HEK293 (cell line): ENCODE measurements around the gene PPM1L.

Experiments
- CTCF ChIA-PET: fragments of 350-600 bp; formaldehyde crosslinking; extraction: SDS; loops from one replicate; lab custom pipeline; 2021; ENCODE audit warnings: antibody characterized with exemption; lab: Yijun Ruan, JAX
- POLR2A ChIA-PET: fragments of 300-600 bp; formaldehyde crosslinking; extraction: SDS; loops from one replicate; lab custom pipeline; 2020; ENCODE audit warnings: antibody characterized with exemption, inconsistent platforms; lab: Yijun Ruan, JAX
- H3K27ac ChIP-seq: fragments of 200-500 bp; sonication (Bioruptor generic); 2 replicates; pipeline ENCODE4 v1.5.1; 2014; ENCODE audit warnings: low read depth, low read length, control low read depth, inconsistent platforms; ENCODE audit errors: extremely low read depth
- H3K36me3 ChIP-seq, 2 experiments: fragments of 200-500 bp in 1 of 2; sonication (Bioruptor generic) in 1 of 2; 1 replicate in 1 of 2; 2 replicates in 1 of 2; pipeline ENCODE4 v1.5.1; 2014 to 2017; ENCODE audit warnings: inconsistent platforms in 2 of 2, low read length in 2 of 2; ENCODE audit not compliant: control insufficient read depth in 2 of 2, insufficient read depth in 1 of 2
- H3K4me1 ChIP-seq: fragments of 200-500 bp; sonication (Bioruptor generic); 2 replicates; pipeline ENCODE4 v1.5.1; 2014; ENCODE audit warnings: mild to moderate bottlenecking, low read length, inconsistent platforms; ENCODE audit not compliant: control insufficient read depth, insufficient read depth
- H3K4me3 ChIP-seq: 2 replicates; pipeline ENCODE4 v1.5.1; 2011; ENCODE audit warnings: low read depth, mild to moderate bottlenecking, control low read depth, low read length, moderate library complexity
- H3K9me3 ChIP-seq: fragments of 200-500 bp; sonication (Bioruptor generic); 2 replicates; pipeline ENCODE4 v1.5.1; 2014; ENCODE audit warnings: low read depth, low read length, inconsistent platforms; ENCODE audit not compliant: control insufficient read depth, insufficient read depth
- EGR2 ChIP-seq: fragments of 450-650 bp; formaldehyde crosslinking; IDR thresholded peaks from 2 replicates; pipeline ENCODE4 v1.5.1; 2016; ENCODE audit warnings: low read depth, missing biosample characterization, missing genetic modification characterization
- MZF1 ChIP-seq: fragments of 450-650 bp; formaldehyde crosslinking; IDR thresholded peaks from 2 replicates; pipeline ENCODE4 v1.5.1; 2017; ENCODE audit warnings: missing biosample characterization, missing genetic modification characterization, borderline replicate concordance
- ZNF211 ChIP-seq: fragments of 450-650 bp; formaldehyde crosslinking; IDR thresholded peaks from 2 replicates; pipeline ENCODE4 v1.5.1; 2016; ENCODE audit warnings: low read depth, missing biosample characterization, missing genetic modification characterization
- ZNF423 ChIP-seq: fragments of 450-650 bp; formaldehyde crosslinking; IDR thresholded peaks from 2 replicates; pipeline ENCODE4 v1.5.1; 2016; ENCODE audit warnings: missing biosample characterization, missing genetic modification characterization
- ZNF514 ChIP-seq: fragments of 450-650 bp; formaldehyde crosslinking; IDR thresholded peaks from 2 replicates; pipeline ENCODE4 v1.5.1; 2016; ENCODE audit warnings: missing biosample characterization, missing genetic modification characterization
- ZNF660 ChIP-seq: fragments of 450-650 bp; IDR thresholded peaks from 2 replicates; pipeline ENCODE4 v1.5.1; 2018; ENCODE audit warnings: missing biosample characterization, mild to moderate bottlenecking, missing genetic modification characterization
- ZNF747 ChIP-seq: fragments of 450-650 bp; formaldehyde crosslinking; IDR thresholded peaks from 2 replicates; pipeline ENCODE4 v1.5.1; 2016; ENCODE audit warnings: missing biosample characterization, missing genetic modification characterization
- TF ChIP-seq, protein P1 (sequence below): fragments of 450-650 bp; formaldehyde crosslinking; conservative IDR thresholded peaks from 2 replicates; pipeline ENCODE4 v1.5.1; 2016; ENCODE audit warnings: low read depth, missing biosample characterization, missing genetic modification characterization
- TF ChIP-seq, protein P2 (sequence below): fragments of 450-650 bp; formaldehyde crosslinking; IDR thresholded peaks from 2 replicates; pipeline ENCODE4 v1.5.1; 2016; ENCODE audit warnings: missing biosample characterization, missing genetic modification characterization
- TF ChIP-seq, protein P3 (sequence below): fragments of 450-650 bp; formaldehyde crosslinking; IDR thresholded peaks from 2 replicates; pipeline ENCODE4 v1.5.1; 2016; ENCODE audit warnings: missing biosample characterization, missing genetic modification characterization
- TF ChIP-seq, protein P4 (sequence below): fragments of 450-650 bp; formaldehyde crosslinking; IDR thresholded peaks from 2 replicates; pipeline ENCODE4 v1.5.1; 2017; ENCODE audit warnings: missing biosample characterization, missing genetic modification characterization
- TF ChIP-seq, protein P5 (sequence below): fragments of 450-650 bp; formaldehyde crosslinking; IDR thresholded peaks from 2 replicates; pipeline ENCODE4 v1.5.1; 2016; ENCODE audit warnings: missing biosample characterization, missing genetic modification characterization
- TF ChIP-seq, protein P6 (sequence below): fragments of 450-650 bp; formaldehyde crosslinking; IDR thresholded peaks from 2 replicates; pipeline ENCODE4 v1.5.1; 2016; ENCODE audit warnings: missing biosample characterization, missing genetic modification characterization
- TF ChIP-seq, protein P7 (sequence below): fragments of 450-650 bp; formaldehyde crosslinking; IDR thresholded peaks from 2 replicates; pipeline ENCODE4 v1.5.1; 2017; ENCODE audit warnings: missing biosample characterization, missing genetic modification characterization

The PPM1L gene

DNA sequence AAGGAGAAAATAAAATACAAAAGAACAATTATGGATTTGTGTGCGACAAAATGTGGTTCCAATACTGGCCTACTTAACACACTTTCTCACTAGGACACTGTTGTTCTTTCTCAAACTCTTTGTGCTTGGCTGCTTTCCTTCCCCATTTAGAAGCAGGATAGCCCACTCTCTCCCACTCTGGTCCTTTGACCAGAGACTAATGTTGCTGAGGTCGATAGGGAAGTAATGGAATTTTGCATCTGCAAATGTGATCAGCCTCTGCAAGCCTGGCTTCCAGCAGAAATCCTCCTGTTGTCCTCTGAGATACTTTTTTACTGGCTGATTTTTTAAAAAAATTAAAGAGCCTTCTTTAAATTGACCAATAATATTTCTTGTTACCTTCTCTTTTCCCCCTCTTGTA lies 71.0 kb downstream of the PPM1L start:
- H3K27ac ChIP-seq, result no peak overlapping the region
- CTCF ChIA-PET, result interaction anchor here (0.5 to 0.8 kb wide), 2 partner anchors 9 to 14 kb away, joined by 3 to 4 read pairs; no protein-coding TSS in a partner anchor
- no peaks in the 10 kb centered on the region for H3K9me3 ChIP-seq
- H3K4me3 ChIP-seq, result no peak overlapping the region
- POLR2A ChIA-PET, result no interaction called here
- H3K4me1 ChIP-seq, result no peaks in the 10 kb centered on the region; the same call in 1 of the 2 replicates
- no peaks in the 10 kb centered on the region for H3K36me3 ChIP-seq
- TF ChIP-seq ZNF423 (tag by site-specific recombination), result no peak

DNA sequence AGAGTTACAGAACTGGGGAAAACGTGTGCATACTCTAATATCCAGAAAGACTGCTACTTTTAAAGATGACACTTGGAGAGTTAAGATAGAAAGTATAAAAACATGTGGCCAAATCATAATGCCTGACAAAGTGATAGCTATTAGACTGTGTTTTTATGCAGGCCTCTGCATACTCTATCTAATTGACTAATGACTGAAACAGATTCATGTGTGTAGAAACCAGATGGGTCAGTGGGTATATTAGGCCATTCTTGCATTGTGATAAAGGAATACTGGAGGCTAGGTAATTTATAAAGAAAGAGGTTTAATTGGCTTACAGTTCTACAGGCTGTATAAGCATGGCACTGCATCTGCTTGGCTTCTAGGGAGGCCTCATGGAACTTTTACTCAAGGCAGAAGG lies 71.5 kb downstream of the PPM1L start:
- no peaks in the 10 kb centered on the region for H3K9me3 ChIP-seq
- TF ChIP-seq ZNF514 (no peak), MZF1 (no peak), ZNF660 (tag by site-specific recombination) (no peak)
- TF ChIP-seq, protein P1, sequence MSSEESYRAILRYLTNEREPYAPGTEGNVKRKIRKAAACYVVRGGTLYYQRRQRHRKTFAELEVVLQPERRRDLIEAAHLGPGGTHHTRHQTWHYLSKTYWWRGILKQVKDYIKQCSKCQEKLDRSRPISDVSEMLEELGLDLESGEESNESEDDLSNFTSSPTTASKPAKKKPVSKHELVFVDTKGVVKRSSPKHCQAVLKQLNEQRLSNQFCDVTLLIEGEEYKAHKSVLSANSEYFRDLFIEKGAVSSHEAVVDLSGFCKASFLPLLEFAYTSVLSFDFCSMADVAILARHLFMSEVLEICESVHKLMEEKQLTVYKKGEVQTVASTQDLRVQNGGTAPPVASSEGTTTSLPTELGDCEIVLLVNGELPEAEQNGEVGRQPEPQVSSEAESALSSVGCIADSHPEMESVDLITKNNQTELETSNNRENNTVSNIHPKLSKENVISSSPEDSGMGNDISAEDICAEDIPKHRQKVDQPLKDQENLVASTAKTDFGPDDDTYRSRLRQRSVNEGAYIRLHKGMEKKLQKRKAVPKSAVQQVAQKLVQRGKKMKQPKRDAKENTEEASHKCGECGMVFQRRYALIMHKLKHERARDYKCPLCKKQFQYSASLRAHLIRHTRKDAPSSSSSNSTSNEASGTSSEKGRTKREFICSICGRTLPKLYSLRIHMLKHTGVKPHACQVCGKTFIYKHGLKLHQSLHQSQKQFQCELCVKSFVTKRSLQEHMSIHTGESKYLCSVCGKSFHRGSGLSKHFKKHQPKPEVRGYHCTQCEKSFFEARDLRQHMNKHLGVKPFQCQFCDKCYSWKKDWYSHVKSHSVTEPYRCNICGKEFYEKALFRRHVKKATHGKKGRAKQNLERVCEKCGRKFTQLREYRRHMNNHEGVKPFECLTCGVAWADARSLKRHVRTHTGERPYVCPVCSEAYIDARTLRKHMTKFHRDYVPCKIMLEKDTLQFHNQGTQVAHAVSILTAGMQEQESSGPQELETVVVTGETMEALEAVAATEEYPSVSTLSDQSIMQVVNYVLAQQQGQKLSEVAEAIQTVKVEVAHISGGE (tag by site-specific recombination), result no peak
- no peaks in the 10 kb centered on the region; the same call in 1 of the 2 replicates for H3K4me1 ChIP-seq
- no peaks in the 10 kb centered on the region for H3K36me3 ChIP-seq
- POLR2A ChIA-PET, result no interaction called here
- no peak overlapping the region for H3K4me3 ChIP-seq
- no peak overlapping the region for H3K27ac ChIP-seq
- CTCF ChIA-PET, result interaction anchor here (0.5 to 0.8 kb wide), 2 partner anchors 8 to 13 kb away, joined by 3 to 4 read pairs; no protein-coding TSS in a partner anchor

DNA sequence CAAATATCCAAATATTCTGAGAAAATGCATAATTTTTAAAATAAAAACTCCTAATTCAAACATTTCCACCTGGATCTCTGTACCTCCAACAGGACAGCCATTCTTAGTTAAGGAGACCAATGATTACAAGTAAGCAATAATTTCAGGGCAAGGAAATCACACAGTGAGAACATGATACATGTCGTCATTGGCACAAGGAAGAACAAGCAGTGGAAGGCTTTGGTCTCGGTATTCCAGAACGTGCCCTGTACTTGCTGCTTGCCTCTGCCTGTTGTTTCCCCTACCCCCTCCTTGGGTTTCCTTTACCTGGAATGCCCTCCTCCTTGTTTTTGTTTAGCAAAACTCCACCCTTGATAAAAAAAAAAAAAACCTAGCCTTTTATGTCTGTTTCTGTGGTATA lies 72.8 kb downstream of the PPM1L start:
- TF ChIP-seq, protein P2, sequence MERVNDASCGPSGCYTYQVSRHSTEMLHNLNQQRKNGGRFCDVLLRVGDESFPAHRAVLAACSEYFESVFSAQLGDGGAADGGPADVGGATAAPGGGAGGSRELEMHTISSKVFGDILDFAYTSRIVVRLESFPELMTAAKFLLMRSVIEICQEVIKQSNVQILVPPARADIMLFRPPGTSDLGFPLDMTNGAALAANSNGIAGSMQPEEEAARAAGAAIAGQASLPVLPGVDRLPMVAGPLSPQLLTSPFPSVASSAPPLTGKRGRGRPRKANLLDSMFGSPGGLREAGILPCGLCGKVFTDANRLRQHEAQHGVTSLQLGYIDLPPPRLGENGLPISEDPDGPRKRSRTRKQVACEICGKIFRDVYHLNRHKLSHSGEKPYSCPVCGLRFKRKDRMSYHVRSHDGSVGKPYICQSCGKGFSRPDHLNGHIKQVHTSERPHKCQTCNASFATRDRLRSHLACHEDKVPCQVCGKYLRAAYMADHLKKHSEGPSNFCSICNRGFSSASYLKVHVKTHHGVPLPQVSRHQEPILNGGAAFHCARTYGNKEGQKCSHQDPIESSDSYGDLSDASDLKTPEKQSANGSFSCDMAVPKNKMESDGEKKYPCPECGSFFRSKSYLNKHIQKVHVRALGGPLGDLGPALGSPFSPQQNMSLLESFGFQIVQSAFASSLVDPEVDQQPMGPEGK (tag by site-specific recombination), result no peak
- TF ChIP-seq, protein P3, sequence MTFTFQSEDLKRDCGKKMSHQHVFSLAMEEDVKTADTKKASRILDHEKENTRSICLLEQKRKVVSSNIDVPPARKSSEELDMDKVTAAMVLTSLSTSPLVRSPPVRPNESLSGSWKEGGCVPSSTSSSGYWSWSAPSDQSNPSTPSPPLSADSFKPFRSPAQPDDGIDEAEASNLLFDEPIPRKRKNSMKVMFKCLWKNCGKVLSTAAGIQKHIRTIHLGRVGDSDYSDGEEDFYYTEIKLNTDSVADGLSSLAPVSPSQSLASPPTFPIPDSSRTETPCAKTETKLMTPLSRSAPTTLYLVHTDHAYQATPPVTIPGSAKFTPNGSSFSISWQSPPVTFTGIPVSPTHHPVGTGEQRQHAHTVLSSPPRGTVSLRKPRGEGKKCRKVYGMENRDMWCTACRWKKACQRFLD (tag by site-specific recombination), result no peak
- TF ChIP-seq, protein P4, sequence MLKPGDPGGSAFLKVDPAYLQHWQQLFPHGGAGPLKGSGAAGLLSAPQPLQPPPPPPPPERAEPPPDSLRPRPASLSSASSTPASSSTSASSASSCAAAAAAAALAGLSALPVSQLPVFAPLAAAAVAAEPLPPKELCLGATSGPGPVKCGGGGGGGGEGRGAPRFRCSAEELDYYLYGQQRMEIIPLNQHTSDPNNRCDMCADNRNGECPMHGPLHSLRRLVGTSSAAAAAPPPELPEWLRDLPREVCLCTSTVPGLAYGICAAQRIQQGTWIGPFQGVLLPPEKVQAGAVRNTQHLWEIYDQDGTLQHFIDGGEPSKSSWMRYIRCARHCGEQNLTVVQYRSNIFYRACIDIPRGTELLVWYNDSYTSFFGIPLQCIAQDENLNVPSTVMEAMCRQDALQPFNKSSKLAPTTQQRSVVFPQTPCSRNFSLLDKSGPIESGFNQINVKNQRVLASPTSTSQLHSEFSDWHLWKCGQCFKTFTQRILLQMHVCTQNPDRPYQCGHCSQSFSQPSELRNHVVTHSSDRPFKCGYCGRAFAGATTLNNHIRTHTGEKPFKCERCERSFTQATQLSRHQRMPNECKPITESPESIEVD, result no peak
- TF ChIP-seq, protein P5, sequence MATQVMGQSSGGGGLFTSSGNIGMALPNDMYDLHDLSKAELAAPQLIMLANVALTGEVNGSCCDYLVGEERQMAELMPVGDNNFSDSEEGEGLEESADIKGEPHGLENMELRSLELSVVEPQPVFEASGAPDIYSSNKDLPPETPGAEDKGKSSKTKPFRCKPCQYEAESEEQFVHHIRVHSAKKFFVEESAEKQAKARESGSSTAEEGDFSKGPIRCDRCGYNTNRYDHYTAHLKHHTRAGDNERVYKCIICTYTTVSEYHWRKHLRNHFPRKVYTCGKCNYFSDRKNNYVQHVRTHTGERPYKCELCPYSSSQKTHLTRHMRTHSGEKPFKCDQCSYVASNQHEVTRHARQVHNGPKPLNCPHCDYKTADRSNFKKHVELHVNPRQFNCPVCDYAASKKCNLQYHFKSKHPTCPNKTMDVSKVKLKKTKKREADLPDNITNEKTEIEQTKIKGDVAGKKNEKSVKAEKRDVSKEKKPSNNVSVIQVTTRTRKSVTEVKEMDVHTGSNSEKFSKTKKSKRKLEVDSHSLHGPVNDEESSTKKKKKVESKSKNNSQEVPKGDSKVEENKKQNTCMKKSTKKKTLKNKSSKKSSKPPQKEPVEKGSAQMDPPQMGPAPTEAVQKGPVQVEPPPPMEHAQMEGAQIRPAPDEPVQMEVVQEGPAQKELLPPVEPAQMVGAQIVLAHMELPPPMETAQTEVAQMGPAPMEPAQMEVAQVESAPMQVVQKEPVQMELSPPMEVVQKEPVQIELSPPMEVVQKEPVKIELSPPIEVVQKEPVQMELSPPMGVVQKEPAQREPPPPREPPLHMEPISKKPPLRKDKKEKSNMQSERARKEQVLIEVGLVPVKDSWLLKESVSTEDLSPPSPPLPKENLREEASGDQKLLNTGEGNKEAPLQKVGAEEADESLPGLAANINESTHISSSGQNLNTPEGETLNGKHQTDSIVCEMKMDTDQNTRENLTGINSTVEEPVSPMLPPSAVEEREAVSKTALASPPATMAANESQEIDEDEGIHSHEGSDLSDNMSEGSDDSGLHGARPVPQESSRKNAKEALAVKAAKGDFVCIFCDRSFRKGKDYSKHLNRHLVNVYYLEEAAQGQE (tag by site-specific recombination), result no peak
- TF ChIP-seq, protein P6, sequence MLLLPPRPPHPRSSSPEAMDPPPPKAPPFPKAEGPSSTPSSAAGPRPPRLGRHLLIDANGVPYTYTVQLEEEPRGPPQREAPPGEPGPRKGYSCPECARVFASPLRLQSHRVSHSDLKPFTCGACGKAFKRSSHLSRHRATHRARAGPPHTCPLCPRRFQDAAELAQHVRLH (tag by site-specific recombination), result no peak
- TF ChIP-seq ZNF747 (tag by site-specific recombination) (no peak), EGR2 (tag by site-specific recombination) (no peak), ZNF211 (tag by site-specific recombination) (no peak)
- TF ChIP-seq, protein P7, sequence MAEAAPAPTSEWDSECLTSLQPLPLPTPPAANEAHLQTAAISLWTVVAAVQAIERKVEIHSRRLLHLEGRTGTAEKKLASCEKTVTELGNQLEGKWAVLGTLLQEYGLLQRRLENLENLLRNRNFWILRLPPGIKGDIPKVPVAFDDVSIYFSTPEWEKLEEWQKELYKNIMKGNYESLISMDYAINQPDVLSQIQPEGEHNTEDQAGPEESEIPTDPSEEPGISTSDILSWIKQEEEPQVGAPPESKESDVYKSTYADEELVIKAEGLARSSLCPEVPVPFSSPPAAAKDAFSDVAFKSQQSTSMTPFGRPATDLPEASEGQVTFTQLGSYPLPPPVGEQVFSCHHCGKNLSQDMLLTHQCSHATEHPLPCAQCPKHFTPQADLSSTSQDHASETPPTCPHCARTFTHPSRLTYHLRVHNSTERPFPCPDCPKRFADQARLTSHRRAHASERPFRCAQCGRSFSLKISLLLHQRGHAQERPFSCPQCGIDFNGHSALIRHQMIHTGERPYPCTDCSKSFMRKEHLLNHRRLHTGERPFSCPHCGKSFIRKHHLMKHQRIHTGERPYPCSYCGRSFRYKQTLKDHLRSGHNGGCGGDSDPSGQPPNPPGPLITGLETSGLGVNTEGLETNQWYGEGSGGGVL, result no peak
- TF ChIP-seq, all 188 proteins: peak for 0
- H3K27ac ChIP-seq, result no peak overlapping the region
- no peak overlapping the region for H3K4me3 ChIP-seq
- no peaks in the 10 kb centered on the region for H3K4me1 ChIP-seq
- CTCF ChIA-PET, result interaction anchor here (0.7 kb wide), 1 partner anchor 92 kb away, joined by 4 read pairs; no protein-coding TSS in a partner anchor
- POLR2A ChIA-PET, result interaction anchor here (0.7 kb wide), 1 partner anchor 164 kb away, joined by 3 read pairs; no protein-coding TSS in a partner anchor
- H3K36me3 ChIP-seq, result no peaks in the 10 kb centered on the region
- no peaks in the 10 kb centered on the region for H3K9me3 ChIP-seq
